K562 (cell line): ENCODE data around the gene CBX8. TPM values are rescaled to one million over a fixed set of nuclear protein-coding genes. Genes with fewer than 3 reads are reported as not detected.
A peak's percentile ranks its signal among the peaks of the same experiment; 100 is the strongest.

Source experiments
- ATAC-seq: fragments of 200-7000 bp; cut with Tn5 transposase; 3 replicates; pipeline ENCODE4 v1.9.1; 2020; ENCODE audit warnings: moderate library complexity
- BruUV-seq: library from RNA; stranded (reverse); fragments of 400-500 nt; replicated peaks from 2 replicates; lab custom pipeline; 2021; lab: Mats Ljungman, UMichigan
- CTCF ChIA-PET: fragments of 300-600 bp; formaldehyde crosslinking; extraction: SDS; loops from one replicate; lab custom pipeline; 2021; ENCODE audit warnings: low intra/inter-chr PET ratio; lab: Yijun Ruan, JAX
- POLR2A ChIA-PET: fragments of 300-600, 350-650 bp; sonication (Branson Sonifier 250); formaldehyde crosslinking; extraction: SDS; loops from one replicate; lab custom pipeline; 2021; ENCODE audit warnings: antibody characterized with exemption, inconsistent platforms; lab: Yijun Ruan, JAX
- DNase-seq, 4 experiments: peaks; one replicate each; pipeline versions ENCODE4 v3.0.0 to v3.0.0-alpha.2; 2011 to 2018; ENCODE audit warnings: low spot score in 3 of 4, mixed read lengths in 3 of 4; ENCODE audit errors: extremely low read depth in 1 of 4
- FAIRE-seq: peaks from 2 replicates; lab custom pipeline; 2011; peaks lifted over from hg19 to GRCh38; lab: Jason Lieb, UNC
- H2AFZ ChIP-seq: 2 replicates; pipeline ENCODE4 v1.6.0; 2011; ENCODE audit warnings: low read depth, low read length, control low read depth, inconsistent platforms
- H3K27ac ChIP-seq: fragments of 200-600 bp; 3 replicates; pipeline ENCODE4 v1.8.0; 2011; ENCODE audit warnings: low read depth, mild to moderate bottlenecking, control low read depth, inconsistent platforms, low read length, moderate library complexity, mixed read lengths; ENCODE audit errors: extremely low read depth
- H3K27me3 ChIP-seq, 2 experiments: fragments of 300-600 bp in 1 of 2; 2 replicates in 1 of 2; 3 replicates in 1 of 2; pipeline versions ENCODE4 v1.6.0 to v1.8.0; 2011; ENCODE audit warnings: inconsistent platforms in 2 of 2, low read length in 2 of 2, mild to moderate bottlenecking in 1 of 2, mixed read lengths in 1 of 2, moderate library complexity in 1 of 2; ENCODE audit not compliant: control insufficient read depth in 2 of 2, insufficient read depth in 2 of 2
- H3K36me3 ChIP-seq: fragments of 300-600 bp; 3 replicates; pipeline ENCODE4 v1.8.0; 2011; ENCODE audit warnings: mild to moderate bottlenecking, low read length, inconsistent platforms; ENCODE audit not compliant: control insufficient read depth, insufficient read depth
- H3K4me1 ChIP-seq, 2 experiments: fragments of 200-600 bp in 1 of 2; replicated peaks in 1 of 2; 2 replicates in 1 of 2; 3 replicates in 1 of 2; pipeline versions ENCODE4 v1.5.1 to v1.8.0; 2011; ENCODE audit warnings: inconsistent platforms in 2 of 2, low read length in 2 of 2, mild to moderate bottlenecking in 1 of 2, mixed read lengths in 1 of 2, moderate library complexity in 1 of 2; ENCODE audit not compliant: control insufficient read depth in 2 of 2, insufficient read depth in 2 of 2
- H3K4me2 ChIP-seq: 2 replicates; pipeline ENCODE4 v1.6.1; 2011; ENCODE audit warnings: low read length, control low read depth, inconsistent platforms, mixed read lengths; ENCODE audit not compliant: insufficient read depth
- H3K4me3 ChIP-seq: fragments of 200-600 bp; sonication (generic), shearing (Covaris generic); 2 replicates; pipeline ENCODE4 v1.5.1; 2016; ENCODE audit warnings: control low read depth, inconsistent platforms
- H3K79me2 ChIP-seq: fragments of 200-600 bp; 3 replicates; pipeline ENCODE4 v1.8.0; 2011; ENCODE audit warnings: low read length, inconsistent platforms; ENCODE audit not compliant: control insufficient read depth, insufficient read depth
- H3K9ac ChIP-seq, 2 experiments: 2 replicates each; pipeline versions ENCODE4 v1.6.0 to v1.6.1; 2011; ENCODE audit warnings: low read depth in 2 of 2, low read length in 2 of 2, control low read depth in 1 of 2, inconsistent platforms in 1 of 2, mild to moderate bottlenecking in 1 of 2, mixed read lengths in 1 of 2; ENCODE audit not compliant: insufficient read depth in 1 of 2
- H3K9me1 ChIP-seq: one replicate; pipeline ENCODE4 v1.6.0; 2011; ENCODE audit warnings: inconsistent platforms, mild to moderate bottlenecking, low read length, moderate library complexity; ENCODE audit not compliant: control insufficient read depth, insufficient read depth
- H3K9me3 ChIP-seq: replicated peaks from 2 replicates; pipeline ENCODE4 v1.5.1; 2011; ENCODE audit warnings: low read depth, low read length, inconsistent platforms; ENCODE audit not compliant: control insufficient read depth, insufficient read depth
- H4K20me1 ChIP-seq: replicated peaks from 2 replicates; pipeline ENCODE4 v1.6.1; 2011; ENCODE audit warnings: low read length, inconsistent platforms, mixed read lengths; ENCODE audit not compliant: control insufficient read depth, insufficient read depth
- ARNT ChIP-seq, 2 experiments: fragments of 450-650 bp; IDR thresholded peaks; 2 replicates each; pipeline ENCODE4 v1.6.1; 2016; ENCODE audit warnings: mild to moderate bottlenecking in 1 of 2
- BDP1 ChIP-seq: IDR thresholded peaks from 3 replicates; pipeline ENCODE4 v1.6.1; 2011; ENCODE audit not compliant: insufficient read length, insufficient read depth
- BRD9 ChIP-seq: fragments of 450-650 bp; IDR thresholded peaks from 2 replicates; pipeline ENCODE4 v1.6.1; 2018; ENCODE audit warnings: low read depth; ENCODE audit not compliant: partially characterized antibody
- BRF2 ChIP-seq: IDR thresholded peaks from 3 replicates; pipeline ENCODE4 v1.6.1; 2011; ENCODE audit warnings: borderline replicate concordance, mild to moderate bottlenecking; ENCODE audit not compliant: insufficient read length, insufficient read depth
- GTF2A2 ChIP-seq: IDR thresholded peaks from 2 replicates; pipeline ENCODE4 v1.6.1; 2016; ENCODE audit warnings: mild to moderate bottlenecking, missing genetic modification characterization, missing compliant biosample characterization
- HBP1 ChIP-seq: fragments of 450-650 bp; formaldehyde crosslinking; IDR thresholded peaks from 2 replicates; pipeline ENCODE4 v1.4.0; 2022; ENCODE audit warnings: missing genetic modification characterization
- JUND ChIP-seq, 2 experiments: IDR thresholded peaks; 2 replicates in 1 of 2; 3 replicates in 1 of 2; pipeline ENCODE4 v1.6.1; 2011; ENCODE audit warnings: borderline replicate concordance in 2 of 2, low read depth in 2 of 2, low read length in 2 of 2, improper control_type of control experiment in 1 of 2, missing biosample characterization in 1 of 2, missing genetic modification characterization in 1 of 2, missing genetic modification reagents in 1 of 2
- KAT2B ChIP-seq: IDR thresholded peaks from one replicate; pipeline ENCODE4 v1.6.1; 2012; ENCODE audit warnings: low read depth, mild to moderate bottlenecking, control low read depth, inconsistent platforms, low read length, moderate library complexity
- SREBF2 ChIP-seq: sonication (generic); formaldehyde crosslinking; IDR thresholded peaks from 2 replicates; pipeline ENCODE4 v1.4.0; 2020; ENCODE audit warnings: mild to moderate bottlenecking, missing genetic modification reagents
- ZBTB17 ChIP-seq: fragments of 450-650 bp; formaldehyde crosslinking; IDR thresholded peaks from 2 replicates; pipeline ENCODE4 v1.4.0; 2020; ENCODE audit warnings: mild to moderate bottlenecking
- ZNF311 ChIP-seq: fragments of 250-450 bp; sonication (Bioruptor Pico); IDR thresholded peaks from 2 replicates; pipeline ENCODE4 v1.4.0; 2020; ENCODE audit warnings: mild to moderate bottlenecking, moderate library complexity
- ZNF695 ChIP-seq: fragments of 450-650 bp; formaldehyde crosslinking; IDR thresholded peaks from 2 replicates; pipeline ENCODE4 v1.4.0; 2020; ENCODE audit warnings: mild to moderate bottlenecking, moderate library complexity
- ZNF764 ChIP-seq: fragments of 250-450 bp; sonication (Bioruptor Pico); IDR thresholded peaks from 2 replicates; pipeline ENCODE4 v1.4.0; 2020; ENCODE audit warnings: low read depth, mild to moderate bottlenecking, moderate library complexity
- WGBS: fragments of 100-300 bp; shearing (Covaris generic); methylation state at CpG from one replicate; pipeline ENCODE4 v1.1.6; 2016; ENCODE audit warnings: low coverage, mixed read lengths; ENCODE audit not compliant: insufficient coverage; ENCODE audit errors: missing lambda C conversion rate; 5-methylcytosine and 5-hydroxymethylcytosine counted together
- in situ Hi-C: fragments of 300-500 bp; cut with MboI; formaldehyde crosslinking; loops from 4 replicates; pipeline ENCODE4 v1.15.0; 2018; ENCODE audit warnings: inconsistent platforms, mixed read lengths
- intact Hi-C: fragments of 100-400 bp; cut with micrococcal nuclease; formaldehyde crosslinking; loops from 2 replicates; pipeline ENCODE4 v1.14.2; 2022
- polyA plus RNA-seq, 8 experiments: library from polyadenylated mRNA; depleted of rRNA in 4 of 8; stranded (reverse) in 5 of 8; unstranded in 3 of 8; fragments of >200 nt; fragmentation: Nextera tagmentation in 2 of 8; fragmentation: Illumina TruSeq in 1 of 8; extraction: Ambion mirVana in 2 of 8; extraction: Trizol in 1 of 8; gene quantifications; 2 replicates each; pipeline versions ENCODE4 v1.2.1 to v1.2.3, GENCODE V29; 2011 to 2014; ENCODE audit warnings: inconsistent platforms in 1 of 8, missing spikeins in 1 of 8
- total RNA-seq, 7 experiments: library from RNA; depleted of rRNA in 6 of 7; stranded (reverse); fragments of >200 nt in 6 of 7; fragmentation: Illumina TruSeq in 2 of 7; extraction: Trizol in 2 of 7; gene quantifications; 2 replicates each; pipeline versions ENCODE4 v1.2.1 to v1.2.3, GENCODE V29; 2011 to 2021; ENCODE audit warnings: low replicate concordance in 1 of 7
- TF ChIP-seq, protein P1 (sequence below): fragments of 250-450 bp; sonication (Bioruptor Pico); IDR thresholded peaks from 2 replicates; pipeline ENCODE4 v1.5.0; 2020; ENCODE audit warnings: mild to moderate bottlenecking, borderline replicate concordance
- TF ChIP-seq, protein P2 (sequence below): conservative IDR thresholded peaks from 2 replicates; pipeline ENCODE4 v1.6.1; 2011; ENCODE audit warnings: low read depth, mild to moderate bottlenecking, low read length; ENCODE audit not compliant: control insufficient read depth

The CBX8 gene
- total and polyA plus RNA-seq, 9 of the 15 experiments (the other 6 are each of a cell fraction or from before 2014, with no cell fraction given), result 0.08 to 11.9 (median 2.6) TPM

GRCh38 chr17:79819534-79820276 lies 22.8 kb upstream of the CBX8 start:
- 58% methylated on average over 13 of the region's 13 CpGs for WGBS
- H3K27ac ChIP-seq, result no peak overlapping the region
- in situ Hi-C loops (no loop called here), intact Hi-C loops (no loop called here)
- H3K79me2 ChIP-seq, result peaks cover 6% of the 10 kb centered on the region; the same call in 1 of the 3 replicates
- no TSS peak for BruUV-seq
- H3K4me1 ChIP-seq, result peaks cover 47 to 57% of the 10 kb centered on the region in 2 experiments
- H4K20me1 ChIP-seq, result no peaks in the 10 kb centered on the region
- H3K36me3 ChIP-seq, result no peaks in the 10 kb centered on the region
- H3K4me2 ChIP-seq, result 0 out of 2 replicates have a peak overlapping the region, but pooled peaks have one; percentile 2
- DNase-seq (no peak), ATAC-seq (no peak), FAIRE-seq (no peak)
- H2AFZ ChIP-seq, result no peak overlapping the region
- no peaks in the 10 kb centered on the region for H3K27me3 ChIP-seq
- 0 out of 4 replicates have a peak overlapping the region, but pooled peaks of 1 of the 2 experiments have one; percentile 21 for H3K9ac ChIP-seq
- ChIA-PET POLR2A (interaction anchor here (0.8 to 18.8 kb wide), 4 partner anchors 8 to 23 kb away, joined by 3 to 386 read pairs (median 4); partner anchors contain the start of genes CBX4 and CBX8), CTCF (no interaction called here)
- H3K9me1 ChIP-seq, result no peaks in the 10 kb centered on the region
- H3K4me3 ChIP-seq, result no peak overlapping the region
- H3K9me3 ChIP-seq, result no peaks in the 10 kb centered on the region
- no peak for TF ChIP-seq ZNF764 (CRISPR knock-in tag)
- TF ChIP-seq, protein P1, sequence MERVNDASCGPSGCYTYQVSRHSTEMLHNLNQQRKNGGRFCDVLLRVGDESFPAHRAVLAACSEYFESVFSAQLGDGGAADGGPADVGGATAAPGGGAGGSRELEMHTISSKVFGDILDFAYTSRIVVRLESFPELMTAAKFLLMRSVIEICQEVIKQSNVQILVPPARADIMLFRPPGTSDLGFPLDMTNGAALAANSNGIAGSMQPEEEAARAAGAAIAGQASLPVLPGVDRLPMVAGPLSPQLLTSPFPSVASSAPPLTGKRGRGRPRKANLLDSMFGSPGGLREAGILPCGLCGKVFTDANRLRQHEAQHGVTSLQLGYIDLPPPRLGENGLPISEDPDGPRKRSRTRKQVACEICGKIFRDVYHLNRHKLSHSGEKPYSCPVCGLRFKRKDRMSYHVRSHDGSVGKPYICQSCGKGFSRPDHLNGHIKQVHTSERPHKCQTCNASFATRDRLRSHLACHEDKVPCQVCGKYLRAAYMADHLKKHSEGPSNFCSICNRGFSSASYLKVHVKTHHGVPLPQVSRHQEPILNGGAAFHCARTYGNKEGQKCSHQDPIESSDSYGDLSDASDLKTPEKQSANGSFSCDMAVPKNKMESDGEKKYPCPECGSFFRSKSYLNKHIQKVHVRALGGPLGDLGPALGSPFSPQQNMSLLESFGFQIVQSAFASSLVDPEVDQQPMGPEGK (CRISPR knock-in tag), result no peak
- TF ChIP-seq, protein P2, sequence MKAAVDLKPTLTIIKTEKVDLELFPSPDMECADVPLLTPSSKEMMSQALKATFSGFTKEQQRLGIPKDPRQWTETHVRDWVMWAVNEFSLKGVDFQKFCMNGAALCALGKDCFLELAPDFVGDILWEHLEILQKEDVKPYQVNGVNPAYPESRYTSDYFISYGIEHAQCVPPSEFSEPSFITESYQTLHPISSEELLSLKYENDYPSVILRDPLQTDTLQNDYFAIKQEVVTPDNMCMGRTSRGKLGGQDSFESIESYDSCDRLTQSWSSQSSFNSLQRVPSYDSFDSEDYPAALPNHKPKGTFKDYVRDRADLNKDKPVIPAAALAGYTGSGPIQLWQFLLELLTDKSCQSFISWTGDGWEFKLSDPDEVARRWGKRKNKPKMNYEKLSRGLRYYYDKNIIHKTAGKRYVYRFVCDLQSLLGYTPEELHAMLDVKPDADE, result no peak
- TF ChIP-seq HBP1 (CRISPR knock-in tag), result no peak
- TF ChIP-seq JUND (IDR thresholded peaks at IDR 0.05; ENCODE audit: borderline replicate concordance, low read depth, low read length), result no peak
- no peak for TF ChIP-seq JUND (tag; IDR thresholded peaks at IDR 0.05; ENCODE audit: borderline replicate concordance, low read depth, low read length)
- TF ChIP-seq ARNT (IDR thresholded peaks at IDR 0.05), result no peak
- TF ChIP-seq KAT2B, result no peak
- no peak for TF ChIP-seq ZNF695 (CRISPR knock-in tag)
- no peak for TF ChIP-seq SREBF2
- no peak for TF ChIP-seq GTF2A2 (tag)
- TF ChIP-seq BRD9, result no peak
- TF ChIP-seq ZBTB17 (CRISPR knock-in tag), result no peak
- TF ChIP-seq ZNF311 (CRISPR knock-in tag), result no peak
- TF ChIP-seq BRF2, result no peak
- TF ChIP-seq BDP1, result no peak
